Measurements from ENCODE around the gene PLEKHG2.

Gene PLEKHG2

GRCh38 chr19:39413272-39413910 is 922 bp downstream of the PLEKHG2 start:
- Histone ChIP-seq H3K27me3 (ENCODE audit: low read depth, low read length) (no peaks in the 10 kb centered on the region), H3K36me3 (replicated peaks; ENCODE audit: low read depth, low read length) (peaks cover 26% of the 10 kb centered on the region), H3K4me2 (ENCODE audit: low read length) (peak overlapping the region; percentile 80), H2AFZ (ENCODE audit: low read depth, low read length) (peak overlapping the region; percentile 62), H3K9ac (ENCODE audit: low read length) (peak overlapping the region; percentile 100), H3K79me2 (ENCODE audit: low read length) (peaks cover 38% of the 10 kb centered on the region), H3K4me1 (ENCODE audit: low read length) (peaks cover 28% of the 10 kb centered on the region), H3K9me3 (ENCODE audit: insufficient read depth, low read length) (no peaks in the 10 kb centered on the region), H3K27ac (ENCODE audit: low read length) (peak overlapping the region; percentile 81), H4K20me1 (ENCODE audit: insufficient read depth, low read length) (peaks cover 12% of the 10 kb centered on the region), H3K4me3 (ENCODE audit: low read length) (peak overlapping the region; percentile 95)
- TF ChIP-seq CTCF (IDR thresholded peaks at IDR 0.05; ENCODE audit: low read depth, low read length) (no peak), EZH2phosphoT487 (IDR thresholded peaks at IDR 0.05; ENCODE audit: low read depth) (no peak)

DNA sequence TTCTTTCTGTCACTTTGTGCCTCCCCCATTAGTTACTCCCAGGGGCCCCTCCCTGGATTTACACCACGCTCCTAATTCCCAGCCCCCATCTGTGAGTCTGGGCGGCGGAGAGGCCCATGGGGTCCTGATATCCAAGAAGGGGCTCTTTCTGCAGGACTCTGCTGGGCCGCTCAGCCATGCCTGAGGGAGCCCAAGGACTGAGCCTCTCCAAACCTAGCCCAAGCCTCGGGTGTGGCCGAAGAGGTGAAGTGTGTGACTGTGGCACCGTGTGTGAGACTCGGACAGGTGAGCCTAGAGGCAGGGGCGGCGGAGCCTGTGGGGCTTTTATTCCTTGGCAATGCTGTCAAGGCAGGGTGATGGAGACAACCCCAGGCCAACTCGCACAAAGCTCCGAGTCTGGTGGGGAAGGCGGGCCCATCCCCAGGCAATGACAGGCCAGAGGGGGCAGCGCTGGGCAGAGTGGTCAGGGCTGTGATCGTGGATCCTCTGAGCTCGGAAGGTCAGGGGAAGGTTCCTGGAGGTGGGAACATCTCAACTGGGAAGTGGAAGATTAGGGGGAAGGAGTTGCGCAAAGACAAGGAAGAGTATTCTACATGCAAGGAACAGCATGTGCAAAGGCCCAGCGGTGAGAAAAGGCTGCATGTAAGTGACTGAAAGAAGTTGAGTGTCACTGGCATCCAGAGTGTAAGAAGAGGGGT is 1.6 kb downstream of the PLEKHG2 start:
- no peak overlapping the region for H2AFZ ChIP-seq (ENCODE audit: low read depth, low read length)
- peak overlapping the region; percentile 95 for H3K4me3 ChIP-seq (ENCODE audit: low read length)
- H3K27me3 ChIP-seq (ENCODE audit: low read depth, low read length): no peaks in the 10 kb centered on the region
- H4K20me1 ChIP-seq (ENCODE audit: insufficient read depth, low read length): peaks cover 7% of the 10 kb centered on the region; the same call in 1 of the 2 replicates
- H3K9me3 ChIP-seq (ENCODE audit: insufficient read depth, low read length): no peaks in the 10 kb centered on the region
- TF ChIP-seq CTCF (IDR thresholded peaks at IDR 0.05; ENCODE audit: low read depth, low read length) (peak; percentile 31), EZH2phosphoT487 (IDR thresholded peaks at IDR 0.05; ENCODE audit: low read depth) (no peak)
- H3K27ac ChIP-seq (ENCODE audit: low read length): peak overlapping the region; percentile 81; the same call in 1 of the 2 replicates
- peaks cover 28% of the 10 kb centered on the region for H3K4me1 ChIP-seq (ENCODE audit: low read length)
- H3K79me2 ChIP-seq (ENCODE audit: low read length): peaks cover 32% of the 10 kb centered on the region
- peaks cover 27% of the 10 kb centered on the region for H3K36me3 ChIP-seq (replicated peaks; ENCODE audit: low read depth, low read length)
- peak overlapping the region; percentile 100 for H3K9ac ChIP-seq (ENCODE audit: low read length)
- peak overlapping the region; percentile 80 for H3K4me2 ChIP-seq (ENCODE audit: low read length)

GRCh38 chr19:39415111-39416046 is 2.9 kb downstream of the PLEKHG2 start:
- no peak overlapping the region for H3K4me2 ChIP-seq (ENCODE audit: low read length)
- H3K4me1 ChIP-seq (ENCODE audit: low read length): peaks cover 22% of the 10 kb centered on the region
- H3K79me2 ChIP-seq (ENCODE audit: low read length): peaks cover 25% of the 10 kb centered on the region
- H3K27ac ChIP-seq (ENCODE audit: low read length): no peak overlapping the region
- no peaks in the 10 kb centered on the region for H3K9me3 ChIP-seq (ENCODE audit: insufficient read depth, low read length)
- H3K36me3 ChIP-seq (replicated peaks; ENCODE audit: low read depth, low read length): peaks cover 32% of the 10 kb centered on the region
- H3K4me3 ChIP-seq (ENCODE audit: low read length): no peak overlapping the region
- no peak overlapping the region for H2AFZ ChIP-seq (ENCODE audit: low read depth, low read length)
- peaks cover 7% of the 10 kb centered on the region; the same call in 1 of the 2 replicates for H4K20me1 ChIP-seq (ENCODE audit: insufficient read depth, low read length)
- TF ChIP-seq CTCF (IDR thresholded peaks at IDR 0.05; ENCODE audit: low read depth, low read length) (no peak), EZH2phosphoT487 (IDR thresholded peaks at IDR 0.05; ENCODE audit: low read depth) (no peak)
- no peaks in the 10 kb centered on the region for H3K27me3 ChIP-seq (ENCODE audit: low read depth, low read length)
- H3K9ac ChIP-seq (ENCODE audit: low read length): no peak overlapping the region

Measured in OCI-LY3 (cell line).